Smooth muscle cell (in vitro differentiated cells): Measurements from ENCODE around the gene SCAMP4. TPM values are rescaled to one million over a fixed set of nuclear protein-coding genes. Genes with fewer than 3 reads are reported as not detected.

ENCODE experiments used
- DNase-seq: peaks from one replicate; lab custom pipeline; 2025; ENCODE audit not compliant: unreplicated experiment; lab: John Stamatoyannopoulos, UW
- H2AFZ ChIP-seq: fragments of 200-600 bp; sonication (generic); 2 replicates; pipeline ENCODE4 v1.6.0; 2016; ENCODE audit warnings: antibody characterized with exemption, low read depth, mild to moderate bottlenecking
- H3F3A ChIP-seq: fragments of 200-600 bp; sonication (generic); 2 replicates; pipeline ENCODE4 v1.6.0; 2017; ENCODE audit warnings: antibody characterized with exemption, low read depth
- H3K27ac ChIP-seq: fragments of 200-600 bp; sonication (generic); 2 replicates; pipeline ENCODE4 v1.5.1; 2016; ENCODE audit warnings: low read depth, mild to moderate bottlenecking
- H3K27me3 ChIP-seq: fragments of 200-600 bp; sonication (generic); 2 replicates; pipeline ENCODE4 v1.6.1; 2016; ENCODE audit warnings: low read depth, mild to moderate bottlenecking
- H3K36me3 ChIP-seq: fragments of 200-600 bp; sonication (generic); 2 replicates; pipeline ENCODE4 v1.5.1; 2016; ENCODE audit warnings: low read depth
- H3K4me1 ChIP-seq: fragments of 200-600 bp; sonication (generic); 2 replicates; pipeline ENCODE4 v1.5.1; 2016; ENCODE audit warnings: low read depth
- H3K4me2 ChIP-seq: fragments of 200-600 bp; sonication (generic); 2 replicates; pipeline ENCODE4 v1.6.0; 2016; ENCODE audit warnings: mild to moderate bottlenecking
- H3K4me3 ChIP-seq: fragments of 200-600 bp; sonication (generic); 2 replicates; pipeline ENCODE4 v1.5.1; 2016; ENCODE audit warnings: mild to moderate bottlenecking
- H3K79me2 ChIP-seq: fragments of 200-600 bp; sonication (generic); 2 replicates; pipeline ENCODE4 v1.6.0; 2016; ENCODE audit warnings: low read depth, mild to moderate bottlenecking
- H3K9ac ChIP-seq: fragments of 200-600 bp; sonication (generic); 2 replicates; pipeline ENCODE4 v1.6.0; 2016; ENCODE audit warnings: low read depth
- H3K9me3 ChIP-seq: fragments of 200-600 bp; sonication (generic); replicated peaks from 2 replicates; pipeline ENCODE4 v1.5.1; 2016; ENCODE audit warnings: low read depth
- H4K20me1 ChIP-seq: fragments of 200-600 bp; sonication (generic); 2 replicates; pipeline ENCODE4 v1.6.0; 2016; ENCODE audit warnings: low read depth
- WGBS: methylation state at CpG from one replicate; pipeline ENCODE4 v1.1.7; 2016; ENCODE audit warnings: low lambda C conversion rate; 5-methylcytosine and 5-hydroxymethylcytosine counted together
- polyA plus RNA-seq: library from polyadenylated mRNA; unstranded; fragments of >200 nt; fragmentation: Nextera tagmentation; extraction: Ambion mirVana; gene quantifications from 2 replicates; pipeline ENCODE4 v1.2.1, GENCODE V29; 2016
- total RNA-seq: library from RNA; depleted of rRNA; stranded (reverse); fragments of >200 nt; gene quantifications from 2 replicates; pipeline ENCODE4 v1.2.3, GENCODE V29; 2014
- TF ChIP-seq, protein P1 (sequence below): fragments of 200-600 bp; sonication (generic); IDR thresholded peaks from 2 replicates; pipeline ENCODE4 v1.5.1; 2017; ENCODE audit warnings: borderline replicate concordance, mild to moderate bottlenecking, antibody characterized with exemption; ENCODE audit not compliant: insufficient read depth, poor library complexity, severe bottlenecking

Gene SCAMP4
- total and polyA plus RNA-seq, 2 experiments from 2014 or later = 54.5 to 96.9 TPM

DNA sequence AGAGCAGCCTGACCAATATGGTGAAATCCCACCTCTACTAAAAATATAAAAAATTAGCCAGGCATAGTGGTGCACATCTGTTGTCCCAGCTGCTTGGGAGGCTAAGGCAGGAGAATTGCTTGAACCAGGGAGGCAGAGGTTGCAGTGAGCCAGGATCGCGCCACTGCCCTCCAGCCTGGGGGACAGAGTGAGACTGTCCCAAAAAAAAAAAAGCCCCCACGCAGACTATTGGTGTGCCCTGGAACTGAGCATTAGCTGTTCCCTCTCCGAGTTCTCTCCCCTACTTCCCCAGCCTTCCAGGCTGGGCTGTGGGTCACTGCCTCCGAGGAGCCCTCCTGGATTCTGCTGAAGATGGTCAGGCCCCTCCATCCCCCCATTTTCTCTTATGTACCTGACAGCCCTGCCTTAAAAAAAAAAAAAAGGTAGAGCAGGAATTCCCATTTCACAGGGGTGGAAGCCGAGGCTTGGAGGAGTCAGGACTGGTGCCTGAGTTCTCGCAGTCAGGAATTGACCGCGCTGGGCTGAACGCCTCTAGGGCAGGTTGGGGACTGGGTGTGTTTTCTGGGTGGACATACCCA is 1.9 kb downstream of the SCAMP4 start:
- no peak overlapping the region for H2AFZ ChIP-seq
- no peak for DNase-seq
- no peaks in the 10 kb centered on the region for H3K27me3 ChIP-seq
- peaks cover 5% of the 10 kb centered on the region for H3K4me1 ChIP-seq
- no peaks in the 10 kb centered on the region for H3K36me3 ChIP-seq
- H3F3A ChIP-seq = peaks cover 10% of the 10 kb centered on the region
- no peak overlapping the region for H3K4me3 ChIP-seq
- no peaks in the 10 kb centered on the region for H3K9me3 ChIP-seq
- TF ChIP-seq, protein P1, sequence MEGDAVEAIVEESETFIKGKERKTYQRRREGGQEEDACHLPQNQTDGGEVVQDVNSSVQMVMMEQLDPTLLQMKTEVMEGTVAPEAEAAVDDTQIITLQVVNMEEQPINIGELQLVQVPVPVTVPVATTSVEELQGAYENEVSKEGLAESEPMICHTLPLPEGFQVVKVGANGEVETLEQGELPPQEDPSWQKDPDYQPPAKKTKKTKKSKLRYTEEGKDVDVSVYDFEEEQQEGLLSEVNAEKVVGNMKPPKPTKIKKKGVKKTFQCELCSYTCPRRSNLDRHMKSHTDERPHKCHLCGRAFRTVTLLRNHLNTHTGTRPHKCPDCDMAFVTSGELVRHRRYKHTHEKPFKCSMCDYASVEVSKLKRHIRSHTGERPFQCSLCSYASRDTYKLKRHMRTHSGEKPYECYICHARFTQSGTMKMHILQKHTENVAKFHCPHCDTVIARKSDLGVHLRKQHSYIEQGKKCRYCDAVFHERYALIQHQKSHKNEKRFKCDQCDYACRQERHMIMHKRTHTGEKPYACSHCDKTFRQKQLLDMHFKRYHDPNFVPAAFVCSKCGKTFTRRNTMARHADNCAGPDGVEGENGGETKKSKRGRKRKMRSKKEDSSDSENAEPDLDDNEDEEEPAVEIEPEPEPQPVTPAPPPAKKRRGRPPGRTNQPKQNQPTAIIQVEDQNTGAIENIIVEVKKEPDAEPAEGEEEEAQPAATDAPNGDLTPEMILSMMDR = no peak
- H3K4me2 ChIP-seq = peak overlapping the region; percentile 31
- 86% methylated on average over 10 of the region's 10 CpGs for WGBS
- peaks cover 66% of the 10 kb centered on the region for H3K79me2 ChIP-seq
- H4K20me1 ChIP-seq = peaks cover 51% of the 10 kb centered on the region
- no peak overlapping the region for H3K9ac ChIP-seq
- H3K27ac ChIP-seq = peak overlapping the region; percentile 38

DNA sequence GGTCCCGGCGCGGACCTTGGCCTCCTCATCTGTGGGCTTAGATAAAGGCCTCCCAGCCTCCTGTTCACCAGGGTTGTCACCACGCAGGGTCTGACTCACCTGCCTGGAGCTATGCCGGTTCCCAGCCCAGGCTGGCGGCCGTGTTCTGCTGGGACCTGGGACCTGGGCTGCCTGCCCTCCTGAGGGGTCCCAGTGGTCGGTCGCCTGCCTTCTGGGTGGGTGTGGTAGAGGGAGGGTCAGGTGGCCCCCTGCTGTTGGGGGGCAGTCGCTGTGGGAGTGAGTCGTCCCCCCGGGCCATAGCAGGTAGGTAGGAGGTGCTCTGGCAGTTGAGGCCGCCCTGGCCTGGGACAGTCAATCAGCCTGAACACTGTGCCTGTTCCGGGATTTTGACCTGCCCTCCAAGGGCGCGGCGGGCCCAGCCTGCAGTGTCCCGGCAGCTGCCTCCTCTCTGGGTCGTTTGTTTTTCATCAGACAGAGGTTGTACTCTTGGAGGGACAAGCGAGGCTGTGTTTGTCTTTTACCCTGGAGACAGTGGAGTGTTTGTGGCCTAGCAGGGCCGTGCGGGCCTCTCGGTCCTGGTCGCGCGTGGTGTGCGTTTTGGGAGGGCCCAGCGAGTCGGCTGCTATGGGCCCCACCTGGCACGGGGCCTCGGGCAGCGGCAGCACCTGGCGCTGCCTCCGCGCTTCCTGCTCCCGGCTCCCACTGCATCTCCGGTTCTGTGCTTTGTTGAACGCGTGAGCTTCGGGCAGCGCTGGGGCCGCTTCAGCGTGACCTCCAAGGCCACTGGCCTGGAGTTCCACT is 2.6 kb downstream of the SCAMP4 start:
- peak overlapping the region; percentile 38 for H3K27ac ChIP-seq
- peak overlapping the region; percentile 31 for H3K4me2 ChIP-seq
- H3K36me3 ChIP-seq = no peaks in the 10 kb centered on the region
- DNase-seq = no peak
- TF ChIP-seq, protein P1 = no peak
- H3F3A ChIP-seq = peaks cover 10% of the 10 kb centered on the region
- H3K4me3 ChIP-seq = no peak overlapping the region
- H3K79me2 ChIP-seq = peaks cover 67% of the 10 kb centered on the region
- no peaks in the 10 kb centered on the region for H3K9me3 ChIP-seq
- no peak overlapping the region for H2AFZ ChIP-seq
- H3K27me3 ChIP-seq = no peaks in the 10 kb centered on the region
- no peak overlapping the region for H3K9ac ChIP-seq
- peaks cover 56% of the 10 kb centered on the region for H4K20me1 ChIP-seq
- 85% methylated on average over 43 of the region's 43 CpGs for WGBS
- H3K4me1 ChIP-seq = peaks cover 5% of the 10 kb centered on the region

DNA sequence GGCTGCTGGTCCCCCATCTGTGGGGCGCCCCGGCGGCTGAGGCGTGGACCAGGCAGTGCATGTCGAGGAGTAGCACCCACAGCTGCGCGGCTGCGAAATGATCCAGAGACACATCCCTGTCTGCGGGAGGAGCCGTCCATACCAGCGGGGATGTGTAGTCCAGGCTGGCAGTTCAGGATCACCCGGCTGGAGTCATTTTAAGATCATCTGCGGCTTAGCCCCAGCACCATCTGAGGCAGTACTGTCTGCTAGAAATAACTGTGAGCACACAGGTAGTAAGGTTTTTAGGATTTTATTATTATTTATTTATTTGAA is 3.1 kb downstream of the SCAMP4 start:
- TF ChIP-seq, protein P1 = no peak
- Histone ChIP-seq H3K36me3 (no peaks in the 10 kb centered on the region), H3F3A (peaks cover 10% of the 10 kb centered on the region), H3K27ac (no peak overlapping the region), H3K4me3 (no peak overlapping the region), H3K4me2 (no peak overlapping the region), H4K20me1 (peaks cover 62% of the 10 kb centered on the region), H3K79me2 (peaks cover 69% of the 10 kb centered on the region), H2AFZ (no peak overlapping the region), H3K9me3 (no peaks in the 10 kb centered on the region), H3K4me1 (peaks cover 5% of the 10 kb centered on the region), H3K9ac (no peak overlapping the region), H3K27me3 (no peaks in the 10 kb centered on the region)
- WGBS = 97% methylated on average over 13 of the region's 13 CpGs
- DNase-seq = no peak

DNA sequence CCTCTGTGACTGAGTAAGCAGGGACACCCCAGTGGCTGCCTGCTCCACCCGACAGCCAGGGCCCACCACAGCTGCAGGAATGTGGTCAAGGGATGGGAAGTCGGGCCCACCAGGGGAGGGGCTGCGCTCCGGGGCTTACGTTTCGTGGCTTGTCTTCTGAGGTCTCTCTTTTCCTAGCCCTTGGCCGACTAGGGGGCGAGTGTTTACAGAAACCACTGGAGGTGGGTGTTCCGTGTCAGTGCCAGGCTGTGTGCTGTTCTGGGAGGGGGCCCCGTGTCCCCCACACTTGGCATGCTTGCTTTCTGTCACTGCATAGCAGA is 4.5 kb downstream of the SCAMP4 start:
- H3K4me2 ChIP-seq = no peak overlapping the region
- H3K27ac ChIP-seq = no peak overlapping the region

More for the DNA sequence above, 4.5 kb downstream of the SCAMP4 start:
- H2AFZ ChIP-seq = no peak overlapping the region
- TF ChIP-seq, protein P1 = no peak
- H3K4me3 ChIP-seq = no peak overlapping the region
- WGBS = 93% methylated on average over 10 of the region's 10 CpGs
- H3K4me1 ChIP-seq = peaks cover 5% of the 10 kb centered on the region
- H3K36me3 ChIP-seq = no peaks in the 10 kb centered on the region
- no peaks in the 10 kb centered on the region for H3K9me3 ChIP-seq
- H3K27me3 ChIP-seq = no peaks in the 10 kb centered on the region
- no peak overlapping the region for H3K9ac ChIP-seq
- peaks cover under 1% of the 10 kb centered on the region for H3F3A ChIP-seq
- H4K20me1 ChIP-seq = peaks cover 76% of the 10 kb centered on the region
- DNase-seq = no peak
- peaks cover 77% of the 10 kb centered on the region for H3K79me2 ChIP-seq
